GM13977 (cell line): ENCODE data around the gene DDRGK1.

Experiments used
- DNase-seq: peaks from one replicate; pipeline ENCODE4 v3.0.0; 2012; ENCODE audit warnings: low spot score
- CTCF ChIP-seq: IDR thresholded peaks from 2 replicates; pipeline ENCODE4 v1.5.1; 2012; ENCODE audit warnings: mild to moderate bottlenecking, control low read depth; ENCODE audit not compliant: insufficient read depth; ENCODE audit errors: extremely low read depth, missing control alignments
- in situ Hi-C: fragments of 300-500 bp; cut with MboI; formaldehyde crosslinking; loops from one replicate; pipeline ENCODE4 v1.12.0; 2022; ENCODE audit warnings: low sequenced_read_pairs, low pct_unique_long_range_greater_than_20kb, mixed read lengths, inconsistent platforms; ENCODE audit not compliant: unreplicated experiment

Gene DDRGK1

GRCh38 chr20:3195590-3196237 lies 8.8 kb downstream of the DDRGK1 start:
- no peak for DNase-seq
- in situ Hi-C loops: no loop called here
- TF ChIP-seq CTCF: no peak

- no peak for TF ChIP-seq CTCF
- in situ Hi-C loops: no loop called here
- no peak for DNase-seq
These were observed 9.7 kb downstream of the DDRGK1 start for GRCh38 chr20:3194617-3195280.

GRCh38 chr20:3193806-3194616 lies 10.5 kb downstream of the DDRGK1 start:
- no peak for DNase-seq
- no peak for TF ChIP-seq CTCF
- in situ Hi-C loops: no loop called here

GRCh38 chr20:3192226-3193015 lies 12.1 kb downstream of the DDRGK1 start:
- in situ Hi-C loops: no loop called here
- no peak for DNase-seq
- TF ChIP-seq CTCF: no peak

GRCh38 chr20:3190681-3191111 lies 13.8 kb downstream of the DDRGK1 start:
- DNase-seq: no peak
- no peak for TF ChIP-seq CTCF
- in situ Hi-C loops: no loop called here

- DNase-seq: no peak
- no peak for TF ChIP-seq CTCF
- in situ Hi-C loops: no loop called here
These were observed 14.8 kb downstream of the DDRGK1 start for GRCh38 chr20:3189561-3190131.
